K562 (cell line): ENCODE data around the gene SLC25A31. TPM values are rescaled to one million over a fixed set of nuclear protein-coding genes. Genes with fewer than 3 reads are reported as not detected.

Source experiments
- ATF7 ChIP-seq: fragments of 450-650 bp; IDR thresholded peaks from 2 replicates; pipeline ENCODE4 v1.7.1; 2014; ENCODE audit warnings: mild to moderate bottlenecking, moderate library complexity
- BHLHE40 ChIP-seq: IDR thresholded peaks from 2 replicates; pipeline ENCODE4 v1.6.1; 2011; ENCODE audit warnings: low read length, improper control_type of control experiment
- CEBPG ChIP-seq, 3 experiments: fragments of 200-800 bp in 1 of 3; sonication (Bioruptor generic) in 1 of 3; sonication (generic) in 1 of 3; formaldehyde crosslinking in 1 of 3; IDR thresholded peaks in 2 of 3; conservative IDR thresholded peaks in 1 of 3; 2 replicates each; pipeline versions ENCODE4 v1.6.1 to v1.8.0; 2016 to 2022; ENCODE audit warnings: missing compliant biosample characterization in 2 of 3, missing genetic modification characterization in 2 of 3, mild to moderate bottlenecking in 1 of 3, missing genetic modification reagents in 1 of 3
- CTBP1 ChIP-seq: fragments of 450-650 bp; IDR thresholded peaks from 2 replicates; pipeline ENCODE4 v1.6.1; 2016; ENCODE audit warnings: borderline replicate concordance
- CXXC5 ChIP-seq: fragments of 250-450 bp; sonication (Bioruptor Pico); IDR thresholded peaks from 2 replicates; pipeline ENCODE4 v1.8.0; 2022; ENCODE audit warnings: inconsistent platforms, mild to moderate bottlenecking, moderate library complexity
- NFXL1 ChIP-seq: fragments of 450-650 bp; formaldehyde crosslinking; IDR thresholded peaks from 2 replicates; pipeline ENCODE4 v1.4.0; 2021; ENCODE audit warnings: mild to moderate bottlenecking
- NFYB ChIP-seq: IDR thresholded peaks from 2 replicates; pipeline ENCODE4 v1.6.1; 2011; ENCODE audit warnings: mild to moderate bottlenecking, moderate library complexity; ENCODE audit not compliant: insufficient read length; ENCODE audit errors: extremely low read depth
- STAT5A ChIP-seq: IDR thresholded peaks from 2 replicates; pipeline ENCODE4 v1.6.1; 2012; ENCODE audit warnings: low read length, inconsistent platforms, borderline replicate concordance
- TEAD1 ChIP-seq, 2 experiments: fragments of 450-650 bp in 1 of 2; sonication (generic) in 1 of 2; formaldehyde crosslinking; IDR thresholded peaks; 2 replicates each; pipeline versions ENCODE4 v1.4.0 to v1.8.0; 2020 to 2022; ENCODE audit warnings: mild to moderate bottlenecking in 2 of 2, missing genetic modification reagents in 1 of 2
- ZBED1 ChIP-seq: IDR thresholded peaks from 2 replicates; pipeline ENCODE4 v1.6.1; 2014
- ZKSCAN1 ChIP-seq: fragments of 150-350 bp; IDR thresholded peaks from 2 replicates; pipeline ENCODE4 v1.6.1; 2016; ENCODE audit warnings: low read depth, low read length
- ZNF140 ChIP-seq: fragments of 250-450 bp; sonication (Bioruptor Pico); IDR thresholded peaks from 2 replicates; pipeline ENCODE4 v1.8.0; 2021; ENCODE audit warnings: moderate library complexity, mild to moderate bottlenecking, inconsistent platforms
- ZNF217 ChIP-seq: sonication (generic); formaldehyde crosslinking; IDR thresholded peaks from 2 replicates; pipeline ENCODE4 v1.8.0; 2022; ENCODE audit warnings: mild to moderate bottlenecking, missing genetic modification reagents
- ZNF584 ChIP-seq: fragments of 200-800 bp; sonication (Bioruptor generic); IDR thresholded peaks from 2 replicates; pipeline ENCODE4 v1.6.1; 2016; ENCODE audit warnings: low read depth, mild to moderate bottlenecking, missing genetic modification characterization, missing compliant biosample characterization
- ZNF717 ChIP-seq: fragments of 250-450 bp; sonication (Bioruptor Pico); IDR thresholded peaks from 2 replicates; pipeline ENCODE4 v1.5.0; 2021
- polyA plus RNA-seq, 8 experiments: library from polyadenylated mRNA; depleted of rRNA in 4 of 8; stranded (reverse) in 5 of 8; unstranded in 3 of 8; fragments of >200 nt; fragmentation: Nextera tagmentation in 2 of 8; fragmentation: Illumina TruSeq in 1 of 8; extraction: Ambion mirVana in 2 of 8; extraction: Trizol in 1 of 8; gene quantifications; 2 replicates each; pipeline versions ENCODE4 v1.2.1 to v1.2.3, GENCODE V29; 2011 to 2014; ENCODE audit warnings: inconsistent platforms in 1 of 8, missing spikeins in 1 of 8
- total RNA-seq, 7 experiments: library from RNA; depleted of rRNA in 6 of 7; stranded (reverse); fragments of >200 nt in 6 of 7; fragmentation: Illumina TruSeq in 2 of 7; extraction: Trizol in 2 of 7; gene quantifications; 2 replicates each; pipeline versions ENCODE4 v1.2.1 to v1.2.3, GENCODE V29; 2011 to 2021; ENCODE audit warnings: low replicate concordance in 1 of 7
- TF ChIP-seq, protein P1 (sequence below): fragments of 250-450 bp; sonication (Bioruptor Pico); IDR thresholded peaks from 2 replicates; pipeline ENCODE4 v1.4.0; 2020
- TF ChIP-seq, protein P2 (sequence below), 2 experiments: fragments of 450-650 bp; formaldehyde crosslinking in 1 of 2; IDR thresholded peaks; 2 replicates each; pipeline versions ENCODE4 v1.4.0 to v1.6.1; 2014 to 2020; ENCODE audit warnings: mild to moderate bottlenecking in 2 of 2, borderline replicate concordance in 1 of 2, low read depth in 1 of 2

The SLC25A31 gene
- total and polyA plus RNA-seq, 9 of the 15 experiments (the other 6 are each of a cell fraction or from before 2014, with no cell fraction given) = 0.07 TPM; not detected in 8

DNA sequence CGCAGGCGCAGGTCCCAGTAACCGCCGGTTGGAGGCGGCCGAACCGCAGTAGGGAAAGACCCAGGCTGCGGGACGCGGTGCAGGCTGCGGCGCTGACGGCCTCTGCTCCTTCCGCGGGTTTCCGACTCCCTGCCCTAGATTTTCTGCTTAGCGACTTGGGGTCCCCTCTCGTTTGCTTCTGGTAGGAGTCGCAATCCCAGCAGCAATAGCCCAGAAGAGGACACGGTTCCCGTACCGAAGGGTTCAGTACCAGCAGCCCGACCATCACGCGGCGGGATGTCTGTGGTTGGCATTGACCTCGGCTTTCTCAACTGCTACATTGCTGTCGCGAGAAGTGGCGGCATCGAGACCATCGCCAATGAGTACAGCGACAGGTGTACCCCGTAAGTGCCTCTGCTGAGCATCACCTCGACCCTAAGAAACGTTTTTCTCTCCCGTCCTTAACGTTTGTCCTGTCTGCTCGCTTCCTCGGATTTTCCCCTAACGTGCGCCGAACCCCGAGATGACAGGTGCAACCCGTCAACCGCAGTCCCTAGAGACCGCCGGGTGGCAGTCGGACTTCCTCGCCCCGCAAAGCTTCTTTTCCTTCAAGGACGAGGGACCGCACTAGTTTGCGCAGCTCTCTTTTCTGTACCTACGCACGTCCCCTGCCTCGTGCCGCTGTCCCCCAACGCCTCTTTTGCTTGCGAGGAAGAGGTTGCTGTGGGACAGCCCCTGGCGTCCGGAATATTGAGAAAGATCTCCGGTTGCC, 52.2 kb downstream of the SLC25A31 start, which contains the start of gene HSPA4L (continued):
- TF ChIP-seq CEBPG (CRISPR knock-in tag; IDR thresholded peaks at IDR 0.05) = peak; percentile 19; the same call in 1 of the 2 replicates
- no peak for TF ChIP-seq CEBPG (tag; conservative IDR thresholded peaks at IDR 0.05 in 1 of 2, IDR thresholded peaks at IDR 0.05 in 1 of 2)
- TF ChIP-seq, protein P1, sequence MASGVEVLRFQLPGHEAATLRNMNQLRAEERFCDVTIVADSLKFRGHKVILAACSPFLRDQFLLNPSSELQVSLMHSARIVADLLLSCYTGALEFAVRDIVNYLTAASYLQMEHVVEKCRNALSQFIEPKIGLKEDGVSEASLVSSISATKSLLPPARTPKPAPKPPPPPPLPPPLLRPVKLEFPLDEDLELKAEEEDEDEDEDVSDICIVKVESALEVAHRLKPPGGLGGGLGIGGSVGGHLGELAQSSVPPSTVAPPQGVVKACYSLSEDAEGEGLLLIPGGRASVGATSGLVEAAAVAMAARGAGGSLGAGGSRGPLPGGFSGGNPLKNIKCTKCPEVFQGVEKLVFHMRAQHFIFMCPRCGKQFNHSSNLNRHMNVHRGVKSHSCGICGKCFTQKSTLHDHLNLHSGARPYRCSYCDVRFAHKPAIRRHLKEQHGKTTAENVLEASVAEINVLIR (CRISPR knock-in tag) = no peak
- TF ChIP-seq ZKSCAN1 = no peak
- peak; percentile 29; the same call in 1 of the 2 replicates for TF ChIP-seq ATF7
- TF ChIP-seq BHLHE40 = peak; percentile 51
- TF ChIP-seq CTBP1 = peak; percentile 86
- 0 out of 2 replicates have a peak, but pooled peaks have one; percentile 67 for TF ChIP-seq ZNF217 (CRISPR knock-in tag)
- no peak for TF ChIP-seq STAT5A
- 0 out of 2 replicates have a peak, but pooled peaks have one; percentile 34 for TF ChIP-seq ZBED1
- no peak for TF ChIP-seq ZNF717 (CRISPR knock-in tag)
- TF ChIP-seq CXXC5 = peak; percentile 31
- no peak for TF ChIP-seq ZNF584 (CRISPR knock-in tag)
- TF ChIP-seq NFXL1 (CRISPR knock-in tag) = no peak
- no peak for TF ChIP-seq NFYB
- TF ChIP-seq ZNF140 (CRISPR knock-in tag) = no peak
- TF ChIP-seq, protein P2, sequence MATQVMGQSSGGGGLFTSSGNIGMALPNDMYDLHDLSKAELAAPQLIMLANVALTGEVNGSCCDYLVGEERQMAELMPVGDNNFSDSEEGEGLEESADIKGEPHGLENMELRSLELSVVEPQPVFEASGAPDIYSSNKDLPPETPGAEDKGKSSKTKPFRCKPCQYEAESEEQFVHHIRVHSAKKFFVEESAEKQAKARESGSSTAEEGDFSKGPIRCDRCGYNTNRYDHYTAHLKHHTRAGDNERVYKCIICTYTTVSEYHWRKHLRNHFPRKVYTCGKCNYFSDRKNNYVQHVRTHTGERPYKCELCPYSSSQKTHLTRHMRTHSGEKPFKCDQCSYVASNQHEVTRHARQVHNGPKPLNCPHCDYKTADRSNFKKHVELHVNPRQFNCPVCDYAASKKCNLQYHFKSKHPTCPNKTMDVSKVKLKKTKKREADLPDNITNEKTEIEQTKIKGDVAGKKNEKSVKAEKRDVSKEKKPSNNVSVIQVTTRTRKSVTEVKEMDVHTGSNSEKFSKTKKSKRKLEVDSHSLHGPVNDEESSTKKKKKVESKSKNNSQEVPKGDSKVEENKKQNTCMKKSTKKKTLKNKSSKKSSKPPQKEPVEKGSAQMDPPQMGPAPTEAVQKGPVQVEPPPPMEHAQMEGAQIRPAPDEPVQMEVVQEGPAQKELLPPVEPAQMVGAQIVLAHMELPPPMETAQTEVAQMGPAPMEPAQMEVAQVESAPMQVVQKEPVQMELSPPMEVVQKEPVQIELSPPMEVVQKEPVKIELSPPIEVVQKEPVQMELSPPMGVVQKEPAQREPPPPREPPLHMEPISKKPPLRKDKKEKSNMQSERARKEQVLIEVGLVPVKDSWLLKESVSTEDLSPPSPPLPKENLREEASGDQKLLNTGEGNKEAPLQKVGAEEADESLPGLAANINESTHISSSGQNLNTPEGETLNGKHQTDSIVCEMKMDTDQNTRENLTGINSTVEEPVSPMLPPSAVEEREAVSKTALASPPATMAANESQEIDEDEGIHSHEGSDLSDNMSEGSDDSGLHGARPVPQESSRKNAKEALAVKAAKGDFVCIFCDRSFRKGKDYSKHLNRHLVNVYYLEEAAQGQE (IDR thresholded peaks at IDR 0.05; ENCODE audit: borderline replicate concordance) = peak; percentile 98
- TF ChIP-seq, protein P2 (CRISPR knock-in tag; IDR thresholded peaks at IDR 0.05; ENCODE audit: low read depth) = no peak
- peak in 1 of 2 experiments; percentile 15; a peak in 1 of 4 replicates for TF ChIP-seq TEAD1 (CRISPR knock-in tag; IDR thresholded peaks at IDR 0.05)
